ACHN (cell line): ENCODE measurements around the gene PCDHB2.
"Not testable (repeated sequence)": the region's sequence is repeated elsewhere in the genome, so short reads cannot be mapped to it uniquely, and the experiment has no call there.

Experiments
- DNase-seq: peaks from one replicate; pipeline ENCODE4 v3.0.0-alpha.2; 2015
- in situ Hi-C: cut with HindIII; loops from 2 replicates; pipeline ENCODE4 v1.10.0; 2017; ENCODE audit warnings: low sequenced_read_pairs, low pct_ligation_motif_present, low pct_unique_long_range_greater_than_20kb

Gene PCDHB2

GRCh38 chr5:141094481-141095262, at the start of gene PCDHB2:
Gene PCDHB2, plus strand, starts transcription at chr5:141094615. Its CDS starts 176 bp downstream, at chr5:141094791.
- peak; percentile 3 for DNase-seq
- in situ Hi-C loops: no loop called here

- no peak for DNase-seq
- in situ Hi-C loops: no loop called here
Observed at GRCh38 chr5:141050622-141051520, 43.5 kb upstream of the PCDHB2 start, which contains the start of gene PCDHB1. Gene PCDHB1, plus strand, starts transcription at chr5:141051374. Its CDS starts 97 bp downstream, at chr5:141051471.

GRCh38 chr5:141051521-141051866, 42.9 kb upstream of the PCDHB2 start:
- no peak for DNase-seq
- in situ Hi-C loops: no loop called here

GRCh38 chr5:141077826-141078225, 16.6 kb upstream of the PCDHB2 start:
- in situ Hi-C loops: no loop called here
- DNase-seq: no peak

DNA sequence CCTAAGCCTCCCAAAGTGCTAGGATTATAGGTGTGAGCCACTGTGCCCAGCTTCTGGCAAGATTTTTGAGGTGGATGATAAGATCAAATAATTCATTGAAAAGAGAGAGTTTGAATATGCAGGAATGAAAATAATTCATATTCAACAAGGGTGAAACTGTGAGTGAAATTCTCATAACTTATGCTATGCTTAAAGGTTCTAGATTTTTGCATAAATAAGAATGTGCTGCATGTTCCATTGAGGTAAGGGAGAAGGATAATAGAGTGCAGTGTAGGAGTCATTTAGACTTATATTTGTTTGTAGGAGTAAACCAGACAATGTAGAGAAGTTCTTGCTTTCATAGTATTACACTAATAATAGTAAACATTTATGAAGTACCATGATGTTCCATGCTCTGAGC, 12.2 kb upstream of the PCDHB2 start:
- in situ Hi-C loops: no loop called here
- DNase-seq: no peak

DNA sequence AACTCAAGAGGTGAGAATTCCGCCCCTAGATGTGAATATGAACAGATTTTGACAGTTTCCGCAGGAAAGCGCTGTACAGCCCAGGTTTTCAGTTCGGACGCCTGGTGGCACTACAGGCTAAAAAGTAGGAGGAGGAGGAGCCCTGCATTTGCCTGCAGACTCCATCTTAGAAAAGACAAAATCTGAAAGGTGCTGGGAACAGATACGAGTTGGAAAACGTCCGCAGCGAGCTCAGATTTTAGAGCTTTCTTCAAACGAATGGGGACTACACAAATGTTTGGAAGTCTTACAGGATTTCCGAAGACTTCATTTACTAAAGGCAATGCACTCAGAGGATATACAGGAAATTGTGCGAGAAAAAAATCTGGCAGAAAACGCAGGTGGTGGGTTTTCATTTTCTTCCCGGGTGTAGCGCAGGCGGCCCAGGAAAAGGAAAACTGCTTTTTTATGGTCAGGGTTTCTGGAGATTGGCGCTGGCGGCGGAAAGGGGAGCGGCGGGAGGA, 9.9 kb upstream of the PCDHB2 start:
- in situ Hi-C loops: no loop called here
- no peak for DNase-seq

- in situ Hi-C loops: no loop called here
- no peak for DNase-seq
Observed at GRCh38 chr5:141095263-141095641, 837 bp downstream of the PCDHB2 start.

GRCh38 chr5:141096181-141096580, 1.8 kb downstream of the PCDHB2 start:
- in situ Hi-C loops: not testable (repeated sequence)

DNA sequence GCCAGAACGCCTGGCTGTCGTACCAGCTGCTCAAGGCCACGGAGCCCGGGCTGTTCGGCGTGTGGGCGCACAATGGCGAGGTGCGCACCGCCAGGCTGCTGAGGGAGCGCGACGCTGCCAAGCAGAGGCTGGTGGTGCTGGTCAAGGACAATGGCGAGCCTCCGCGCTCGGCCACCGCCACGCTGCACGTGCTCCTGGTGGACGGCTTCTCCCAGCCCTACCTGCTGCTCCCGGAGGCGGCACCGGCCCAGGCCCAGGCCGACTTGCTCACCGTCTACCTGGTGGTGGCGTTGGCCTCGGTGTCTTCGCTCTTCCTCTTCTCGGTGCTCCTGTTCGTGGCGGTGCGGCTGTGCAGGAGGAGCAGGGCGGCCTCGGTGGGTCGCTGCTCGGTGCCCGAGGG, 2.2 kb downstream of the PCDHB2 start:
- DNase-seq, in situ Hi-C loops: not testable (repeated sequence)

More at GRCh38 chr5:141096181-141096580, 1.8 kb downstream of the PCDHB2 start:
- not testable (repeated sequence) for DNase-seq

DNA sequence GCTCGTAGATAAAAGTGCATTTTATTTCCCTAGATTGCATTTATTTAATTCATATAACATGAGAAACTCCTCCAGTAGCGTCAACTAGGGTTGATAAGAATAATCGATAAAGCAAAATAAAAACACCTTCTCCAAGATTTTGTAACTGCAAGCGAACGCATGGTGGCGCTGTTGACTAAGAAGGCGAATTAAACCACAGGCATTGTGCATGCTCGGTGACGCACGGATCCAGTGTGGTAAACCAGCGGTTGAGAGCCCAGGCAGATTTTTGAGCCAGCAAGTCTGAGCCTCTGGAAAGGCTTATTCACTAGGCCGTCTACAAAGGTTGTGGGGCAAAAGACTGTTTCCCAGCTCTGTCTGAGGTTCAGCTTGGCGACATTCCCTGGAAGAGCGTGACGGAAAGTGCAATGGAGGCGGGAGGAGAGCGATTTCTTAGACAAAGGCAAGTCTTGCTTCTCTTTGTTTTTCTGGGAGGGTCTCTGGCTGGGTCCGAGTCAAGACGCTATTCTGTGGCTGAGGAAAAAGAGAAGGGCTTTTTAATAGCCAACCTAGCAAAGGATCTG, 5.9 kb downstream of the PCDHB2 start, which contains the start of gene PCDHB3:
PCDHB3 (plus strand) TSS at position 231 of the 563 bp plus-strand sequence; CDS start at position 408, 177 bp downstream.
- in situ Hi-C loops: no loop called here
- DNase-seq: no peak

DNA sequence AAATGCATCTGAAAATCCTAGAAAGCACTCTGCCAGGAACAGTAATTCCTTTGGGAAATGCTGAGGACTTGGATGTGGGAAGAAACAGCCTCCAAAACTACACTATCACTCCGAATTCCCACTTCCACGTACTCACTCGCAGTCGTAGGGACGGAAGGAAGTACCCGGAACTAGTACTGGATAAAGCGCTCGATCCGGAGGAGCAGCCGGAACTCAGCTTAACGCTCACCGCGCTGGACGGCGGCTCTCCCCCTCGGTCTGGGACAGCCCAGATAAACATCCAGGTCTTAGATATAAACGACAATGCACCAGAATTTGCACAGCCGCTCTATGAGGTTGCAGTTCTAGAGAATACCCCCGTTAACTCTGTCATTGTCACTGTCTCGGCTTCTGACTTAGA, 6.6 kb downstream of the PCDHB2 start:
- in situ Hi-C loops: no loop called here
- DNase-seq: no peak

DNA sequence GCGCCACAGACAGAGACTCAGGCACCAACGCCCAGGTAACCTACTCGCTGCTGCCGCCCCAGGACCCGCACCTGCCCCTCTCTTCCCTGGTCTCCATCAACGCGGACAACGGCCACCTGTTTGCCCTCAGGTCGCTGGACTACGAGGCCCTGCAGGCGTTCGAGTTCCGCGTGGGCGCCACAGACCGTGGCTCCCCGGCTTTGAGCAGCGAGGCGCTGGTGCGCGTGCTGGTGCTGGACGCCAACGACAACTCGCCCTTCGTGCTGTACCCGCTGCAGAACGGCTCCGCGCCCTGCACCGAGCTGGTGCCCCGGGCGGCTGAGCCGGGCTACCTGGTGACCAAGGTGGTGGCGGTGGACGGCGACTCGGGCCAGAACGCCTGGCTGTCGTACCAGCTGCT, 7.7 kb downstream of the PCDHB2 start:
- in situ Hi-C loops, DNase-seq: not testable (repeated sequence)

- DNase-seq, in situ Hi-C loops: not testable (repeated sequence)
Observed at GRCh38 chr5:141102471-141102870, 8.1 kb downstream of the PCDHB2 start.

DNA sequence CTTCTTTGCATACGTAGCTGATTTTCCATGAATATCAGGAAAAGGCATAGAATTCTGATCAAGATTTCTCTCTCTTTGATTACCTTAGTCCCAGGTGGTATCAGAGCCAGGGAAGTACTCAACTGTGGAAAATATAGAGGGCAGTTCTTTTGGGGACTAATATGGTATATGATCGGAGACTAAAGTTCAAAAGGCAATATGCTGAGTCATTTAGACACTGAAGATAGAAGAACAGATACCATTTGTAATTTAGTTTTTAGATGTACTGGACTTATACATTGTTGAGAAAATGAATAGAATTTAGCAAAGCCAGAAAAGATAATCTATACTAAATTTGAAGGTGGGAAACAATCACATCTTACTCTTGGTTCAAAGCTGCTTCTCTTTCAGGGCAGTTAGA, 10.9 kb downstream of the PCDHB2 start:
- in situ Hi-C loops: no loop called here

DNA sequence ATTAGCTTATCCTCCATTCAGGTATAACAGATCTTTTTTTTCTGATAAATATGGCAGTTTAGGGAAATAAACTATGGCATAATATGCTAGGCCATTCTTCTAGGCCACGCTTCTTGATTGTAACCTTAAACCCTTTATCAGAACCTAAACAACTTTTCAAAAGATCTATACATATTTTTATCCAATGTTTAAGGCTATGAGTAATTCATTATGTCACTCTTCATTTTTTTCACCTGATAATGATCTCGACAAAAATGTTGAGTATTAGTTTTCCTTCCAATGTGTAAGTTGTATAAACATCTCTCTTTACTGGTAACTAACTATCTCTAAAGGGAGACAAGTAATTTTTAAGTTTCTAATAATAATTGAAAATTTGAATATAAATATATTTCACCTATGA, 24.8 kb downstream of the PCDHB2 start:
- in situ Hi-C loops: no loop called here
- DNase-seq: no peak

More for the DNA sequence above, 10.9 kb downstream of the PCDHB2 start:
- DNase-seq: no peak

DNA sequence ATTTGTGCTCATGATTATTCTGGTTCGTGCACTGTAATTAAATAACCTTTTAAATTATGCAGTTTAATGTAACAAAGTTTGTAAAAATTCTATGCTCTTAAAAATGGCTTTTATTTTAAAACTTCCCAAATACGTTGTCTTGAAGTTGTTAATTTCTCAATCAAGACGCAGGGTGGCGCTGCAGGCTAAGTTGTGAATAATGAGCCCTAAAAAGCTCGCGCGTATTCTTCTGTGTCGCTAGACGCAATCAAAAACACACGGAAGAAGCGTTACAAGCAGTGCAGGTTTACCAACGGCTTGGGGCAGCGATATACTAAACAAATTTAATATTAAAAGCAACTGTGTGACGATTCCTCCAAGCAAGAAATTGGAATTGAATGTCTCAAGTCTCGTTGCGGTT, 27.1 kb downstream of the PCDHB2 start, which contains the start of gene PCDHB4:
PCDHB4 (plus strand) TSS at position 256 of the 400 bp plus-strand sequence. CDS start 181 bp downstream, outside the sequence.
- DNase-seq: no peak
- in situ Hi-C loops: no loop called here

DNA sequence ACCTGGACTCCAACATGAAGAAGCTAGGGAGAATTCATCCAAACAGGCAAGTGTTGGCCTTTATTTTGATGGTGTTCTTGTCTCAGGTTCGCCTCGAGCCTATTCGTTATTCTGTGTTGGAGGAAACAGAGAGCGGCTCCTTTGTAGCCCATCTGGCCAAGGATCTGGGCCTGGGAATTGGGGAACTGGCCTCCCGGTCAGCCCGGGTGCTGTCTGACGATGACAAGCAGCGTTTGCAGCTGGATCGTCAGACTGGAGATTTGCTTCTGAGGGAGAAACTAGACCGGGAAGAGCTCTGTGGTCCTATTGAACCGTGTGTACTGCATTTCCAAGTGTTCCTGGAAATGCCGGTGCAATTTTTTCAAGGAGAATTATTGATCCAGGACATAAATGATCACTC, 27.6 kb downstream of the PCDHB2 start:
- in situ Hi-C loops: no loop called here
- no peak for DNase-seq

DNA sequence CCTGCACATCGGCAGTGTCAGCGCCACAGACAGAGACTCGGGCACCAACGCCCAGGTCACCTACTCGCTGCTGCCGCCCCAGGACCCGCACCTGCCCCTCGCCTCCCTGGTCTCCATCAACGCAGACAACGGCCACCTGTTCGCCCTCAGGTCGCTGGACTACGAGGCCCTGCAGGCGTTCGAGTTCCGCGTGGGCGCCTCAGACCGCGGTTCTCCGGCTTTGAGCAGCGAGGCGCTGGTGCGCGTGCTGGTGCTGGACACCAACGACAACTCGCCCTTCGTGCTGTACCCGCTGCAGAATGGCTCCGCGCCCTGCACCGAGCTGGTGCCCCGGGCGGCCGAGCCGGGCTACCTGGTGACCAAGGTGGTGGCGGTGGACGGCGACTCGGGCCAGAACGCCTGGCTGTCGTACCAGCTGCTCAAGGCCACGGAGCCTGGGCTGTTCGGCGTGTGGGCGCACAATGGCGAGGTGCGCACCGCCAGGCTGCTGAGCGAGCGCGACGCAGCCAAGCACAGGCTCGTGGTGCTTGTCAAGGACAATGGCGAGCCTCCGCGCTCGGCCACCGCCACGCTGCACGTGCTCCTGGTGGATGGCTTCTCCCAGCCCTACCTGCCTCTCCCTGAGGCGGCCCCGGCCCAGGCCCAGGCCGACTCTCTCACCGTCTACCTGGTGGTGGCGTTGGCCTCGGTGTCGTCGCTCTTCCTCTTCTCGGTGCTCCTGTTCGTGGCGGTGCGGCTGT, 29.2 kb downstream of the PCDHB2 start:
- DNase-seq, in situ Hi-C loops: not testable (repeated sequence)
